ENCODE data around the gene WDR70.

WDR70 gene

GRCh38 chr5:37723162-37723961, 344.2 kb downstream of the WDR70 start:
- DNase-seq (ENCODE audit: low spot score), result peak; percentile 76

DNA sequence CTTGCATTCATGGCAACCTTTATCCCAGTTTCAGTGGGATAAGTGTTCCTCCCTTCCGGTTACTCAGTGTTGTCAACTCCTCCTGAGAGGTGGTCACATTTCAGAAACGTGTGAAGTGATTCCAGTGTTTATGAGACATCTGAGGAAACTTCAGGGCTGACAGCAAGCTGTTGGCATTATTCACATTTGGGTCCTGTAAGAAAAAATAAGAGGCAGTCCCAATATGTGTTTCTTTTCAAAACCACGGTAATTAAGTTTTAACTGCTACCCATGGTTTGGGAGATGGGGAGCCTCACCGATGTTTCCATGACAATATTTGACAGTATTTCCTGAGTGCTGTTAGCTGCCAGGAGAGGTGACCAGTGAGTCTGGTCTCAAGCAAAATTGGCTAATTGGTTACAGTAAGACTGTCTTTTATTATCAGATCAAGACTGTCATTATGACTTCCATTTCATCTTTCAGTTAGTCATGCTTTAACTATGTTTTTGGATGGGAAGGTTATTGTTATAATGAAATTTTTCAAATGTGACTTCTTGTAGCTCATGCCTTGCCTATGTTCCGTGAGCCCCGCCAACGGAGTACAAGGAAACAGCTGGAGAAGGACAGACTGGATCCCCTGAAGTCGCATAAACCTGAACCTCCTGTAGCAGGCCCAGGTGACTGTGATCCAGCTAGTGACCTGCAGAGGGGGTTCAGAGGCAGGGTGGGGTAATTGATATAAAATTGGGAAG, 345.4 kb downstream of the WDR70 start:
- peak; percentile 23 for DNase-seq (ENCODE audit: low spot score)

DNA sequence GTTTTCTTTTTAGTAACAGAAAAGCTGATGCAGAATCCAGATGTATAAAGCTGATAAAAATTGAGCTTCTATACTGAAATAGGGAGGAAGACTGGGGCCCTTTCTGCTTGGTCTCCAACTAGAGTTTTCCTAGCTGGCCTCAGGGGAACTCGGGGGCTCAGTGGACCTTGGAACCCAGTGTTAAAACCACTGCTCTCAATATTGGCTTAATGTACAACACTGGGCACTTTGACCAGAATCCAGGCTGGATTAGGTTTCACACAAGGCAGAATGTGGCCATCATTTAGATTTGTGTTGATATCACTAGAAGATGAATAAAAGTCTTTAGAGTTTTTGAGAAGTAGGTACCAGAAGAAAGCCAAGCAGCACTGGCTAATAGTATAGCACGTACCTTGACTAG, 346.1 kb downstream of the WDR70 start:
- DNase-seq (ENCODE audit: low spot score), result no peak

- no peak for DNase-seq (ENCODE audit: low spot score)
Measured at GRCh38 chr5:37727238-37727637, 348.1 kb downstream of the WDR70 start.

GRCh38 chr5:37730896-37731455, 351.9 kb downstream of the WDR70 start:
- DNase-seq (ENCODE audit: low spot score), result peak; percentile 53

DNA sequence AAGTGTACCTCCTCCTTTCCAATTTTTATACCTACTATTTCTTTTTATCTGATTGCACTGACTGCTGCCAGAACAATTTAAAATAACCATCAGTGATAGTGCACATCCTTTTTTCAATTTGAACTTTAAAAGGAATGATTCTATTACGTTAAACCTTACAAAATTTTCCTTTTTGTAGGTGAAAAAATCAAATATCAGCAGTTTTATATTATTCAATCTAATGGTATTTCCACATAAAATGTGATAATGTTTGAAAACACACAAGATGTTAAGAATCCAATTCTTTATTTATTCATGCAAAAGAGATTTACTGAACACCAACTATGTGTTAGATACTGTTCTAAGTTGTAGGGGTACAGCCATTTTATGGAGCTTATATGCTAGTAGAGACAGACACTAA, 355.0 kb downstream of the WDR70 start:
- DNase-seq (ENCODE audit: low spot score), result no peak

DNA sequence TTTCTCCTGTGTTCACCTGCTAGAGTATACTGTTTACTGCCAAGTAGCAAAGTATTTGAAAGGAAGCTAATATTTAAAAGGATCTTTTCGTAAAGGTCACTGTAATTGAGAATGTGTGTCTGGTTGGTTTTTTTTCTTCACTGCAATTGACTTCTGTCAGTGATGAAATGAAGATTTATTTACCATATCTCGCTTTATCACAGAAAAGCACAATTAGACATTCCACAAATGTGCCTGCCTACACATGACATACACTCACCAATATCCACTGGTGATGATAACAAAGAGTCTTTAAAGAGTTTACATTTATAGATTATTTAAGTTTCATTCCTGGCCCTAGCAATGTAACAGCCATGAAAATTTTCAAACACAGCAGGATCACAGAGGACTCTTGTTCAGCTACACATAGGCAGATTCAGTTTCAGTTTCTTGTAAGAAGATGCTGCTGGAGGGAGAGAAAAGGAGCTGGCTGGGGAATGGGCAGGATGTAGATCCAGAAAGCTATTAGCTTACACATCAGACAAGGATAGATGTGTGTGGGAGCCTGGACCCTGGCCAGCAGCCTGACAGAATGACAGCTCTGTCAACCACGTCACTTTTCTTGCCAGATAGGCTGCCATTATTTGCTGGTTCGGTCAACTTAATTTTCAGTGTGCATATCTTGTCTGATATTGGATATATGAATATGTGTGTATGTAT, 356.7 kb downstream of the WDR70 start:
- DNase-seq (ENCODE audit: low spot score), result peak; percentile 61

GRCh38 chr5:37736397-37736796, 357.3 kb downstream of the WDR70 start:
- no peak for DNase-seq (ENCODE audit: low spot score)

GRCh38 chr5:37737326-37738056, 358.4 kb downstream of the WDR70 start:
- DNase-seq (ENCODE audit: low spot score), result no peak

- peak; percentile 90 for DNase-seq (ENCODE audit: low spot score)
Measured at GRCh38 chr5:37738057-37738691, 359.1 kb downstream of the WDR70 start.

DNA sequence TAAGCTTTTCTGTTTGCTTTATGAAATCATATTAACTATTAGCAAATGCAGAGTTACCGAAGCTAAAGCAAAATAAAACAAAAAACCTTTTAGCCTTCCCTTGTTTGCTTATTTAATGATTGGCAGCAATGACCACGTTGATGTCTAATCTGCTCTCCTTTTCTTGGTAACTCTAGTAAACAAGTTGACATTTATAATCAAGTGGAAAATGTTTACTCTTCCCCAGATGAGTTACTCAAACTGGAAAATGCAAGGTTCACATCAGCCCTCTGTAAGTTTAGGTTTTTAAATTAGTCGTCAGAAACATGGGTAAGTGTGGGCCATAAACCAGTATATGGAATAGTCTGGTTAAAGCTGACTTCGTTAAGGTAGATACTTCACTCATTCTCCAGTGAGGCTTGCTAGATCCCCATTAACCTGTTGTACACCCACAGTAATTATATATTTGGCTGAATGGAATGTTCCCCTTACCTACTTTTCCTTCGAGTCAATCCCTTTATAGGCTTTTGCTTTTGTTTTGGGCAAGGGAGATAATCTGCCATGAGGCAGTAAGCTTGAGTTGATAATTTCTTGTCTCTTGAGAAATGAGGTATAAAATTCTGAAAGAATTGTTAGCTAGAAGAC, 359.9 kb downstream of the WDR70 start:
- no peak for DNase-seq (ENCODE audit: low spot score)

DNA sequence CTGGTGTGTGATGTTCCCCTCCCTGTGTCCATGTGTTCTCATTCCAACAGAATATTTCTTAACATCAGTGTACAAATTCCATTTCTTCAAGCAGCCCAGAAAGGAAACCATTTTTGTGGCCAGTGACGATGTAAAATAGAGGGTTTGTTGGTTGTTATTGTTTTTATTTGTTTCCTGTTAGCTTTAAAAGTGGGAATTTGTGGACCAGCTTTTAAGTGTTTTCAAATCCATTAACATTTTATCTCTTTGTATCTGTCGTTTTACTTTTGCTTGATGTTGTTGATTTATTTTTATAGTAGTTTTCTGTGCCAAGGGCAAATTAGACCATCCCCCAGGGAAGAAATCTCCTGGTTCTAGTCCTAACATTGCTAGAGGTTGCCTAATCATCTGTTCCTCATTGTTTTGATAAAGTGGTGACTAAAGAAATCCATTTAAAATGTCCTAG, 360.7 kb downstream of the WDR70 start:
- DNase-seq (ENCODE audit: low spot score), result no peak

DNA sequence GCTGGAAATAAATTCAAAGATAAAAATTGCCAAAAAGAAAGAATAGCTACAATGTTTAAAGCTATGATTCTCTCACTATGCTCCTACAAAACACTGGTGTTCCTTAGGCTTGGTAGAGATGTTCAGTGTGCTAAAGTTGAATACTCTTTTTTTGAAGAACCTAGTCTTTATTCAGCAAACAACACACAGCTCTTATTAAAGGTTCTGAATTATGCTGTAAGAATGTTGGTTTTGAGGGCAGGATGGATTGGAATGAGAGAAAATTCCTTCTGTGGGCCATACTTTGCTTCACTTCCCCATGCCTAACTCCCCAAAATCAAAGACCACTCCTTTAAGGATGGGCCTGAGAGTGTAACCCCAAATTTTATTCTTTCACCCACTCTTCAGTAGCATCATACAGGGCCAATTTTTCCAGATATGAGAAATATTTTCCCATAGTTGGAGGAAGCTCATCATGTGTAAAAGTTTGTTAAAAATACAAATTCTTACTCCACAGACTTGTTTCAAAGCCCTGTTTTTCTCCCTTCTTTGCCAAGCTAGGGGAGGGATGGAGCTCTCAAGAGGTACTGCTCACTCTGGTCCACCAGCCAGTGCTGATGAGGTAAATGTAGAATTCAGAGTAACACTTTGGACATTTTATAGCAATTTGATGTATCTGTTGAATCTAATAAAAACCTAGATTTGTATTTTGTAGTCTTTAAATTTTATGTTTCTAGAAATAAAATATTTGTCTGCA, 361.4 kb downstream of the WDR70 start:
- peak; percentile 14 for DNase-seq (ENCODE audit: low spot score)

- DNase-seq (ENCODE audit: low spot score), result no peak
Measured at GRCh38 chr5:37742111-37742510, 363.0 kb downstream of the WDR70 start.

DNA sequence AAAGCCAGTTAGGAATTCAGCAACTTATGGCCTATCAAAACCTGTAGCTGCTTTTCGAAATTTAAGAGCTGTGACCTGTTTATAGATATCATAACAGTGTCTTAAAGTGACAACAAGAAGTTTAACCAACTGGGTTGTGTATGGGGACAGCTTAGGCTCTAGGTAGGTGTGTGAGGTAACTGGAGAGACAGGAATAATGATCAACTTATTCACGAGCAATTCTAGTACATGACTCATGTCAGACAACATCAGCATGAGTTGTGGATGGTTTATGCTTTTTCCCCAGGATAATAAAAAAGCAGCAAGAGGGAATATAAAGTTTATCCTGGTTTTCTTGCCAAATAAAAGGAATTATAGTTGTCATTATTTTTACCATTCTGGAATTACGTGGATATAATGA, 372.1 kb downstream of the WDR70 start:
- DNase-seq (ENCODE audit: low spot score), result peak; percentile 60

DNA sequence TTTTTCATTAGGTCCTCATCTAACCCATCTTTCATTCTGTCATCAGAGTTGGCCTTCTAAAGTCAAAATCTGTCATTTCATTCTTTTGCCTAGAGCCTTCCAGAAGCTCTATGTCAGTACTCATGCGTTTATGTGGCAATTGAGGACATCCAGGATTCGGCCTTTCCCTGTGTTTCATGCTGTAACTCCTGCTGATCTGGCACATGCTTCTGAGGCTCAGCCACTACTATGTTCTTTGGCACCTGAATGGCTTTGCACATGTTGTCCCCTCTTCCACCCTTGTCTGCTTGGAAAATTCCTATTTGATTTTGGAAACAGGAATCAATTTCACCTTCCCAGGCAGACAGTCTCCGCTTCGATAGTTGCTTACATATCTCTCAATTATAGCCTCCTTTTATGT, 375.9 kb downstream of the WDR70 start:
- DNase-seq (ENCODE audit: low spot score), result no peak

GRCh38 chr5:37755581-37755980, 376.5 kb downstream of the WDR70 start:
- no peak for DNase-seq (ENCODE audit: low spot score)

DNA sequence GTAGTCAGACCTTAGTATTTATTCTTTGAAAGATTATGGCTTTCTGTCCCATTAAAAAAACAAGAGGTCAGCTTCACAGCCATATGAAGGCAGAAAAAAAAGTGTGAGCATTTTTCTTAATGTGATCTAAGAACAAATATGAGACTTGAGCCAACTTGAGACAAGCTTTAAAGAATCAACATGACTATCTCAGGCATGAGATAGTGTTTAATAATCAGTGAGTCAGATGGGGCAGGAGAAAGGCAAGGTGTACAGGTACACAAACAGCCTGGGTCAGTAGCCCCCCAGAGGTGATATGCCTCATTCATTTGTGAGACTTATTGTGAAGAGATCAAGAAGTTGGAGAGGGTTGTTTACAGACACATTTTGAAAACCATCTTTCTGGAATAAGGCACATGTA, 377.1 kb downstream of the WDR70 start:
- DNase-seq (ENCODE audit: low spot score), result no peak

- DNase-seq (ENCODE audit: low spot score), result no peak
Measured at GRCh38 chr5:37757980-37758582, 379.0 kb downstream of the WDR70 start.

DNA sequence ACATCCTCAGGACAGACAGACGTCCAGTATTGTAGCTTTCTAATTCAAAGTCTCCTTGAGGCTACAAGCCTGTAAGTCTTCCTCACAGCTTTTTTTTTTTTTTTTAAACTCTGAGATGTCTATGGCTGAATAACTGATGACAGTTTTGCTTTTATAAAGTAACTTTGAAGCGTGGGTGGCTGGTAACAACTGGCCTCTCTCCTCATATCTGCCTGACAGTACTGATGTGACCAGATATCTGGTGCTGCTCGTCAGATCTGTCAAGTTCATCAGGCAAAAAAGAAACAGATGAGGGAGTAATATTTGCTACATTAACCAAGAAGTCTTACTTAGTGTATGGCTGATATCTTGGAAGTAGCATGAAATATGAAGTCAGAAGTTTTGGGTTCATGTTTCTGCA, 388.1 kb downstream of the WDR70 start:
- DNase-seq (ENCODE audit: low spot score), result no peak
